Caco-2 (cell line): Measurements from ENCODE around the gene NDST1. TPM values are rescaled to one million over a fixed set of nuclear protein-coding genes. Genes with fewer than 3 reads are reported as not detected.

ENCODE experiments used
- BruUV-seq: library from RNA; stranded (reverse); fragments of 400-500 nt; replicated peaks from 2 replicates; lab custom pipeline; 2021; lab: Mats Ljungman, UMichigan
- CTCF ChIA-PET: fragments of 300-600 bp; sonication (Branson Sonifier 250); formaldehyde crosslinking; loops from one replicate; lab custom pipeline; 2022; ENCODE audit warnings: antibody characterized with exemption; lab: Charles Lee
- POLR2A ChIA-PET: fragments of 300-600 bp; sonication (Branson Sonifier 250); formaldehyde crosslinking; loops from one replicate; lab custom pipeline; 2022; ENCODE audit warnings: antibody characterized with exemption; lab: Charles Lee
- DNase-seq, 2 experiments: peaks; one replicate each; pipeline versions ENCODE4 v3.0.0 to v3.0.0-alpha.2; 2020 to 2022
- H3K27me3 ChIP-seq: replicated peaks from 2 replicates; pipeline ENCODE4 v1.6.0; 2011; ENCODE audit warnings: low read length; ENCODE audit not compliant: control insufficient read depth, insufficient read depth
- H3K36me3 ChIP-seq: 2 replicates; pipeline ENCODE4 v1.5.1; 2011; ENCODE audit warnings: low read length; ENCODE audit not compliant: control insufficient read depth, insufficient read depth
- H3K4me1 ChIP-seq: fragments of 250-450 bp; sonication (Bioruptor Pico); 2 replicates; pipeline ENCODE4 v1.5.1; 2020; ENCODE audit warnings: mild to moderate bottlenecking
- H3K4me3 ChIP-seq: 2 replicates; pipeline ENCODE4 v1.5.1; 2011; ENCODE audit warnings: low read depth, mild to moderate bottlenecking, control low read depth, low read length
- H3K9me3 ChIP-seq: fragments of 250-450 bp; sonication (Bioruptor Pico); 2 replicates; pipeline ENCODE4 v1.5.1; 2020; ENCODE audit warnings: mild to moderate bottlenecking, moderate library complexity
- H3K27ac Mint-ChIP-seq: one replicate; pipeline ENCODE4 v1.8.0; 2022; ENCODE audit warnings: mixed read lengths; ENCODE audit not compliant: unreplicated experiment
- H3K27me3 Mint-ChIP-seq: one replicate; pipeline ENCODE4 v1.8.0; 2022; ENCODE audit warnings: mixed read lengths; ENCODE audit not compliant: insufficient read depth, unreplicated experiment
- H3K36me3 Mint-ChIP-seq: one replicate; pipeline ENCODE4 v1.8.0; 2022; ENCODE audit warnings: mild to moderate bottlenecking, mixed read lengths; ENCODE audit not compliant: insufficient read depth, unreplicated experiment
- H3K4me1 Mint-ChIP-seq: one replicate; pipeline ENCODE4 v1.8.0; 2022; ENCODE audit warnings: low read depth, mixed read lengths; ENCODE audit not compliant: unreplicated experiment
- H3K4me3 Mint-ChIP-seq: one replicate; pipeline ENCODE4 v1.8.0; 2022; ENCODE audit warnings: mild to moderate bottlenecking, moderate library complexity, mixed read lengths; ENCODE audit not compliant: unreplicated experiment
- H3K9me3 Mint-ChIP-seq: one replicate; pipeline ENCODE4 v1.8.0; 2022; ENCODE audit warnings: mixed read lengths; ENCODE audit not compliant: unreplicated experiment
- CTCF ChIP-seq, 2 experiments: fragments of 200-600 bp in 1 of 2; IDR thresholded peaks; 1 replicate in 1 of 2; 2 replicates in 1 of 2; pipeline versions ENCODE4 v1.5.1 to v1.8.0; 2011 to 2022; ENCODE audit warnings: antibody characterized with exemption in 1 of 2, control low read depth in 1 of 2, inconsistent platforms in 1 of 2, low read depth in 1 of 2, low read length in 1 of 2, mild to moderate bottlenecking in 1 of 2, moderate library complexity in 1 of 2; ENCODE audit not compliant: insufficient read depth in 1 of 2, severe bottlenecking in 1 of 2, unreplicated experiment in 1 of 2
- intact Hi-C: fragments of 100-400 bp; cut with micrococcal nuclease; formaldehyde crosslinking; loops from one replicate; pipeline ENCODE4 v1.10.0; 2022; ENCODE audit not compliant: unreplicated experiment
- total RNA-seq: library from RNA; stranded (reverse); gene quantifications from 2 replicates; pipeline ENCODE4 v1.2.3, GENCODE V29; 2022

The NDST1 gene
- total RNA-seq, 1 experiment from 2014 or later: 110 TPM

- Mint-ChIP-seq H3K4me1 (peaks cover 41% of the 10 kb centered on the region), H3K27ac (no peak overlapping the region), H3K9me3 (no peaks in the 10 kb centered on the region), H3K36me3 (peaks cover 20% of the 10 kb centered on the region), H3K4me3 (no peak overlapping the region), H3K27me3 (no peaks in the 10 kb centered on the region)
- H3K4me3 ChIP-seq: no peak overlapping the region
- TF ChIP-seq CTCF (IDR thresholded peaks at IDR 0.05; ENCODE audit: insufficient read depth in 1 of 2, low read depth in 1 of 2, low read length in 1 of 2, severe bottlenecking in 1 of 2, unreplicated experiment in 1 of 2): no peak
- BruUV-seq: no TSS peak
- no peaks in the 10 kb centered on the region for H3K9me3 ChIP-seq
- 0 out of 2 replicates have a peak, but pooled peaks cover 2% of the 10 kb centered on the region for H3K36me3 ChIP-seq
- ChIA-PET CTCF (no interaction called here), POLR2A (no interaction called here)
- H3K27me3 ChIP-seq: no peaks in the 10 kb centered on the region
- intact Hi-C loops: no loop called here
- peaks cover 45% of the 10 kb centered on the region for H3K4me1 ChIP-seq
- no peak for DNase-seq
These were observed 2.9 kb upstream of the NDST1 start for GRCh38 chr5:150505041-150505511.

GRCh38 chr5:150505816-150506215 lies 2.1 kb upstream of the NDST1 start:
- Mint-ChIP-seq H3K4me3 (no peak overlapping the region), H3K9me3 (no peaks in the 10 kb centered on the region), H3K27me3 (no peaks in the 10 kb centered on the region), H3K27ac (peak overlapping the region; percentile 96), H3K36me3 (peaks cover 27% of the 10 kb centered on the region), H3K4me1 (peaks cover 42% of the 10 kb centered on the region)
- CTCF ChIA-PET: no interaction called here
- no TSS peak for BruUV-seq
- no peak overlapping the region for H3K4me3 ChIP-seq
- TF ChIP-seq CTCF (IDR thresholded peaks at IDR 0.05; ENCODE audit: insufficient read depth in 1 of 2, low read depth in 1 of 2, low read length in 1 of 2, severe bottlenecking in 1 of 2, unreplicated experiment in 1 of 2): no peak
- no peaks in the 10 kb centered on the region for H3K9me3 ChIP-seq
- H3K4me1 ChIP-seq: peaks cover 49% of the 10 kb centered on the region
- H3K36me3 ChIP-seq: 0 out of 2 replicates have a peak, but pooled peaks cover 2% of the 10 kb centered on the region
- no peak for DNase-seq
- POLR2A ChIA-PET: no interaction called here
- intact Hi-C loops: no loop called here
- no peaks in the 10 kb centered on the region for H3K27me3 ChIP-seq

GRCh38 chr5:150506571-150507473 lies 1.1 kb upstream of the NDST1 start:
- DNase-seq: no peak
- intact Hi-C loops: no loop called here
- H3K4me1 ChIP-seq: peaks cover 56% of the 10 kb centered on the region
- Mint-ChIP-seq H3K4me3 (no peak overlapping the region), H3K4me1 (peaks cover 42% of the 10 kb centered on the region), H3K36me3 (peaks cover 29% of the 10 kb centered on the region), H3K9me3 (no peaks in the 10 kb centered on the region), H3K27me3 (no peaks in the 10 kb centered on the region), H3K27ac (peak overlapping the region; percentile 96)
- POLR2A ChIA-PET: interaction anchor here (0.9 kb wide), 1 partner anchor 57 kb away, joined by 3 read pairs; no protein-coding TSS in a partner anchor
- no TSS peak for BruUV-seq
- H3K27me3 ChIP-seq: no peaks in the 10 kb centered on the region
- H3K36me3 ChIP-seq: 0 out of 2 replicates have a peak, but pooled peaks cover 2% of the 10 kb centered on the region
- H3K9me3 ChIP-seq: no peaks in the 10 kb centered on the region
- no peak overlapping the region for H3K4me3 ChIP-seq
- TF ChIP-seq CTCF (IDR thresholded peaks at IDR 0.05; ENCODE audit: insufficient read depth in 1 of 2, low read depth in 1 of 2, low read length in 1 of 2, severe bottlenecking in 1 of 2, unreplicated experiment in 1 of 2): no peak
- CTCF ChIA-PET: no interaction called here
